ENCODE results near the gene MTG1. TPM values are rescaled to one million over a fixed set of nuclear protein-coding genes. Genes with fewer than 3 reads are reported as not detected.

MTG1 gene
- total RNA-seq, 1 donor from 2014 or later: 33.0 TPM

DNA sequence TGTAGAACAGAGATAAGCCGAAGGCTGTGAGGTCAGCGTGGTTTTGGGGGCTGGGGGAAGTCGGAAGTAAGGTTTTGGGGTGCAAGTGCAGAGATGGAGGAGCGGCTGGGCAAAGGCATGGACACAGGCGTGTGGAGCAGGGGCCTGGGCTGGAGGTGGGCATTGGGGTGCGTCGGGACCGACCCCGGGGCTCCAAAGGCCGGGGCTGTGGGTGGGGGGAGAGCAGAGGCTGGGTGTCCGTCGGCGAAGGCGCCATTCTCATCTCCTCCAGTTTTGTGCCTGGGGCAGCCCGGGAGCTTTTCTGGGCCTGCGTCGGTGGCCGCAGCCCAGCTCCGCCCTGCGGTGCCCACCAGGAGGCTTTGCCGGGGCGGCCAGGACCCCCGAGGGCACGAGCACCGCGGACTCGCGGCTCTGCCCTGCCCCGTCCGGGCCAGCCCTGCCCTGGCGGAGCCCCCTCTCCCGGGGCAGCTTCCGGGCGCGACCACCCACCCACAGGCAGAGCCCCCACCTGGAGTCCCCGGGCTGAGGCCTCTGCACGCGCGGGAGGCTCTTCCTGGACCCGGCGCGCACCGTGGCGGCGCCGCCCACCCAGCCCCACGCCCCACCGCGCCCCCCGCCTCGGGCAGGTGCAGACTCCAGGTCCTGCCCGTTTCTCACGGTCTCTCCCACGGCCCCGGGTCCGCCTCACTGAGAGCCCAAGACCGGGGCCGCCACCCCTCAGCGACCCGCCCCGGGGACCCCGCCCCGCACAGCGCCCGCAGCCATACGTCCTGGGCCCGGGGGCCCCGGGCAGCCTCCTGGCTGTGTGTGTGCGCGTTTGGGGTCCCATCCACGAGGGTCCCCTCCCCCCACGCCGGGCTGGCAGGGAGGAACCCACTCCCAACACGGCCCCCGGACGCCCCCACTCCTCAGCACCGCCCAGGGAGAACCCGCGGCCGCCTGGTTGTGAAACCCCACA, 52.1 kb downstream of the MTG1 start:
- no peak overlapping the region for H3K4me3 ChIP-seq
- intact Hi-C loops (cut with DNase I): no loop called here
- H3K9me3 ChIP-seq: peaks cover 16% of the 10 kb centered on the region
- H3K4me1 ChIP-seq: no peaks in the 10 kb centered on the region
- H3K27ac ChIP-seq: no peak overlapping the region
- DNase-seq: no peak
- no peaks in the 10 kb centered on the region for H3K36me3 ChIP-seq
- peak; percentile 5 for ATAC-seq
- no peaks in the 10 kb centered on the region for H3K27me3 ChIP-seq
- TF ChIP-seq, protein P1, sequence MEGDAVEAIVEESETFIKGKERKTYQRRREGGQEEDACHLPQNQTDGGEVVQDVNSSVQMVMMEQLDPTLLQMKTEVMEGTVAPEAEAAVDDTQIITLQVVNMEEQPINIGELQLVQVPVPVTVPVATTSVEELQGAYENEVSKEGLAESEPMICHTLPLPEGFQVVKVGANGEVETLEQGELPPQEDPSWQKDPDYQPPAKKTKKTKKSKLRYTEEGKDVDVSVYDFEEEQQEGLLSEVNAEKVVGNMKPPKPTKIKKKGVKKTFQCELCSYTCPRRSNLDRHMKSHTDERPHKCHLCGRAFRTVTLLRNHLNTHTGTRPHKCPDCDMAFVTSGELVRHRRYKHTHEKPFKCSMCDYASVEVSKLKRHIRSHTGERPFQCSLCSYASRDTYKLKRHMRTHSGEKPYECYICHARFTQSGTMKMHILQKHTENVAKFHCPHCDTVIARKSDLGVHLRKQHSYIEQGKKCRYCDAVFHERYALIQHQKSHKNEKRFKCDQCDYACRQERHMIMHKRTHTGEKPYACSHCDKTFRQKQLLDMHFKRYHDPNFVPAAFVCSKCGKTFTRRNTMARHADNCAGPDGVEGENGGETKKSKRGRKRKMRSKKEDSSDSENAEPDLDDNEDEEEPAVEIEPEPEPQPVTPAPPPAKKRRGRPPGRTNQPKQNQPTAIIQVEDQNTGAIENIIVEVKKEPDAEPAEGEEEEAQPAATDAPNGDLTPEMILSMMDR (IDR thresholded peaks at IDR 0.05): no peak

DNA sequence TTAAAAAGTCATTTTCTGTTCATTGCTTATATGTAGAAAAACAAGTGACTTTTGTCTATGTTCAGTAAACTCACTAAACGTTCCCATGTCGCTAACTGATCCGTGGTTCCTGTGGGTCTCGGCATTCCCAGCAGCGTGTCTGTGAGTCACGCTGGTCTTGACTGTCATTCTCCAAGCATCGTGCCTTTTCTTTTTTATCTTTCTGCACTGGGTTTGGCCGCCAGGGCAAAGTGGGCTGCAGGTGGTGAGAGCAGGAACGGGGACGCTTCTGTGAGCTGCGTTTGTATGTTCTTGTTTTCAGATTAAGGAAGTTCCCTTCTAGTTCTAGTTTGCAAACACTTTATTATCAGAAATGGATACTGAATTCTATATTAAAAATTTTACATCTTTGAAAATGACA, 53.0 kb downstream of the MTG1 start:
- Histone ChIP-seq H3K27me3 (no peaks in the 10 kb centered on the region), H3K36me3 (no peaks in the 10 kb centered on the region), H3K4me3 (no peak overlapping the region), H3K4me1 (no peaks in the 10 kb centered on the region), H3K9me3 (peaks cover 16% of the 10 kb centered on the region), H3K27ac (no peak overlapping the region)
- no peak for DNase-seq
- TF ChIP-seq, protein P1 (IDR thresholded peaks at IDR 0.05): no peak
- ATAC-seq: no peak
- intact Hi-C loops (cut with DNase I): no loop called here

DNA sequence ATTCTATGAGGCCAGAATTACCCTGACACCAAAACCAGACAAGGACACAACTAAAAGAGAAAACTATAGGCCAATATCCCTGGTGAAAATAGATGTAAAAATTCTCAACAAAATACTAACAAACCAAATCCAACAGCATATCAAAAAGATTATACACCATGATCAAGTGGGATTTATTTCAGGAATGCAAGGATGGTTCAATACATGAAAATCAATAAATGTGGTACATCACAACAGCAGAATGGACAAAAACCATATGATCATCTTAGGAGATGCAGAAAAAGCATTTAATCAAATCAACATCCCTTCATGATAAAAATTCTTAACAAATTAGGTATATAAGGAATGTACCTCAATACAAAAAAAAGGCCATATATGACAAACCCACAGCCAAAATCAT, 54.2 kb downstream of the MTG1 start:
- peaks cover 16% of the 10 kb centered on the region for H3K9me3 ChIP-seq
- H3K4me1 ChIP-seq: no peaks in the 10 kb centered on the region
- H3K27me3 ChIP-seq: no peaks in the 10 kb centered on the region
- no peaks in the 10 kb centered on the region for H3K36me3 ChIP-seq
- intact Hi-C loops (cut with DNase I): no loop called here
- no peak overlapping the region for H3K27ac ChIP-seq
- ATAC-seq: no peak
- H3K4me3 ChIP-seq: no peak overlapping the region
- TF ChIP-seq, protein P1 (IDR thresholded peaks at IDR 0.05): no peak
- DNase-seq: no peak

DNA sequence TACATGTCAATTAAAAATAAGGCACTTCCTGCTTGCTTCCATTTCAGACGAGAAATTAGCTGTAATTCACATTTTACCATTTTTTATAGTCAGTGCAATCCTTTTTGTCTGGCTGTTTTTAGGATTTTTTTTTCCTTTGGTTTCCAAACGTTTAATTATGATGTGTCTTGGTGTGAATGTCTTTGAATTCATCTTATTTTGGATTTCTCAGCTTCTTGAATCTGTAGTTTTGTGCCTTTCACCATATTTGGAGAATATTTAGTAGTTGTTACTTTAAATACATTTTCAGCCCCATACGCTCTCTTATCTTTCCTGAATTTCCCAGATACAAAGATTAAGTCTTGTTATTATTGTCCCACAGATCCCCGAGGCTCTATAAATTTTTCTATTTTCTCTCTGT, 57.4 kb downstream of the MTG1 start:
- intact Hi-C loops (cut with DNase I): no loop called here

DNA sequence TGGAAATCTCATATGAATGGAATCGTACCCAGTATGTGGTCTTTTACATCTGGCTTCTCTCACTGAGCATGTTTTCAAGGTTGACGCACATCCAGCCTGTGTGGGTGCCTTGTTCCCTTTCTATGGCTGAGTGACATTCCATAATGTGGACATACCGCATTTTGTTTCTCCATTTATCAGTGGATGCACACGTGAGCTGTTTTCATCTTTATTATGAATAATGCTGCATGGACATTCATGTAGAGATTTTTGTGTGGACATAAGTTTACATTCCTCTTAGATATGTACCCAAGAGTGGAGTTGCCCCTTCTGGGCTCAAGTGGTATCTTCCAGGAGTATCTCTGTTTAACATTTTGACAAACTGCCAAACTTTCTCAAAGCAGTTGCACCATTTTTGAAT, 58.5 kb downstream of the MTG1 start:
- Histone ChIP-seq H3K4me1 (no peaks in the 10 kb centered on the region), H3K27ac (no peak overlapping the region), H3K9me3 (peaks cover 11% of the 10 kb centered on the region), H3K27me3 (no peaks in the 10 kb centered on the region), H3K36me3 (no peaks in the 10 kb centered on the region), H3K4me3 (no peak overlapping the region)
- TF ChIP-seq, protein P1 (IDR thresholded peaks at IDR 0.05): no peak
- intact Hi-C loops (cut with DNase I): no loop called here
- ATAC-seq (no peak), DNase-seq (no peak)

More for the DNA sequence above, 57.4 kb downstream of the MTG1 start:
- no peak overlapping the region for H3K4me3 ChIP-seq
- no peaks in the 10 kb centered on the region for H3K27me3 ChIP-seq
- H3K27ac ChIP-seq: no peak overlapping the region
- H3K4me1 ChIP-seq: no peaks in the 10 kb centered on the region
- TF ChIP-seq, protein P1 (IDR thresholded peaks at IDR 0.05): no peak
- no peaks in the 10 kb centered on the region for H3K36me3 ChIP-seq
- peaks cover 16% of the 10 kb centered on the region for H3K9me3 ChIP-seq
- ATAC-seq: no peak
- no peak for DNase-seq
